HepG2 (cell line): ENCODE results near the gene TAF6L. TPM values are rescaled to one million over a fixed set of nuclear protein-coding genes. Genes with fewer than 3 reads are reported as not detected.

Experiments
- ATAC-seq: fragments of 200-7000 bp; cut with Tn5 transposase; 3 replicates; pipeline ENCODE4 v1.9.1; 2020; ENCODE audit warnings: mild to moderate bottlenecking, moderate library complexity
- BruUV-seq: library from RNA; stranded (reverse); fragments of 400-500 nt; replicated peaks from 2 replicates; lab custom pipeline; 2021; lab: Mats Ljungman, UMichigan
- CTCF ChIA-PET: fragments of 300-600 bp; formaldehyde crosslinking; extraction: SDS; loops from one replicate; lab custom pipeline; 2021; ENCODE audit warnings: low total read pairs, inconsistent platforms, low intra/inter-chr PET ratio; lab: Yijun Ruan, JAX
- POLR2A ChIA-PET: fragments of 350-600 bp; sonication (Branson Sonifier 250); formaldehyde crosslinking; loops from one replicate; lab custom pipeline; 2020; ENCODE audit warnings: antibody characterized with exemption, inconsistent platforms; lab: Yijun Ruan, JAX
- DNase-seq: peaks from one replicate; pipeline ENCODE4 v3.0.0-alpha.2; 2015; ENCODE audit warnings: low spot score
- FAIRE-seq: peaks from 3 replicates; lab custom pipeline; 2011; peaks lifted over from hg19 to GRCh38; lab: Jason Lieb, UNC
- H2AFZ ChIP-seq: one replicate; pipeline ENCODE4 v1.6.1; 2011; ENCODE audit warnings: low read length, inconsistent platforms
- H3K27ac ChIP-seq: fragments of 300-600 bp; 3 replicates; pipeline ENCODE4 v1.8.0; 2011; ENCODE audit warnings: mixed run types, mild to moderate bottlenecking, mixed read lengths, low read length, inconsistent platforms; ENCODE audit not compliant: insufficient read depth; ENCODE audit errors: extremely low read length
- H3K27me3 ChIP-seq, 2 experiments: fragments of 200-600 bp in 1 of 2; 2 replicates in 1 of 2; 3 replicates in 1 of 2; pipeline versions ENCODE4 v1.6.0 to v1.8.0; 2011; ENCODE audit warnings: low read length in 2 of 2, mild to moderate bottlenecking in 2 of 2, moderate library complexity in 2 of 2, inconsistent platforms in 1 of 2; ENCODE audit not compliant: insufficient read depth in 2 of 2, control insufficient read depth in 1 of 2
- H3K36me3 ChIP-seq, 2 experiments: fragments of 200-600 bp in 1 of 2; replicated peaks in 1 of 2; 2 replicates in 1 of 2; 3 replicates in 1 of 2; pipeline versions ENCODE4 v1.5.1 to v1.8.0; 2011; ENCODE audit warnings: low read length in 2 of 2, inconsistent platforms in 1 of 2; ENCODE audit not compliant: insufficient read depth in 2 of 2, control insufficient read depth in 1 of 2
- H3K4me1 ChIP-seq: 2 replicates; pipeline ENCODE4 v1.5.1; 2012; ENCODE audit warnings: low read length, inconsistent platforms; ENCODE audit not compliant: insufficient read depth
- H3K4me2 ChIP-seq: 2 replicates; pipeline ENCODE4 v1.6.0; 2011; ENCODE audit warnings: low read depth, low read length, inconsistent platforms
- H3K4me3 ChIP-seq, 3 experiments: fragments of 200-600 bp in 1 of 3; sonication (generic), shearing (Covaris generic) in 1 of 3; replicated peaks in 1 of 3; 2 replicates each; pipeline ENCODE4 v1.5.1; 2011 to 2016; ENCODE audit warnings: low read length in 3 of 3, inconsistent platforms in 2 of 3, low read depth in 2 of 3, mild to moderate bottlenecking in 2 of 3, control low read depth in 1 of 3, mixed read lengths in 1 of 3; ENCODE audit not compliant: insufficient read depth in 1 of 3
- H3K79me2 ChIP-seq: one replicate; pipeline ENCODE4 v1.6.1; 2011; ENCODE audit warnings: low read length, inconsistent platforms; ENCODE audit not compliant: insufficient read depth
- H3K9ac ChIP-seq: 2 replicates; pipeline ENCODE4 v1.6.0; 2011; ENCODE audit warnings: mild to moderate bottlenecking, low read depth, low read length, inconsistent platforms; ENCODE audit not compliant: insufficient read depth
- H3K9me3 ChIP-seq: 2 replicates; pipeline ENCODE4 v1.5.1; 2012; ENCODE audit warnings: mild to moderate bottlenecking, low read length
- H4K20me1 ChIP-seq: 2 replicates; pipeline ENCODE4 v1.6.0; 2011; ENCODE audit warnings: inconsistent platforms, mild to moderate bottlenecking, low read length, moderate library complexity; ENCODE audit not compliant: insufficient read depth
- CEBPB ChIP-seq: IDR thresholded peaks from 2 replicates; pipeline ENCODE4 v1.6.1; 2011; ENCODE audit warnings: low read depth, low read length, improper control_type of control experiment, borderline replicate concordance
- ETS1 ChIP-seq: sonication (generic); formaldehyde crosslinking; IDR thresholded peaks from 2 replicates; pipeline ENCODE4 v1.4.0; 2020; ENCODE audit warnings: missing genetic modification reagents
- KLF15 ChIP-seq: sonication (generic); formaldehyde crosslinking; IDR thresholded peaks from 2 replicates; pipeline ENCODE4 v1.8.1; 2023; ENCODE audit warnings: borderline replicate concordance, mild to moderate bottlenecking, inconsistent platforms, missing genetic modification reagents, mixed read lengths
- SMC3 ChIP-seq: IDR thresholded peaks from 2 replicates; pipeline ENCODE4 v1.6.1; 2011; ENCODE audit warnings: low read length, improper control_type of control experiment
- SSRP1 ChIP-seq: IDR thresholded peaks from 2 replicates; pipeline ENCODE4 v1.6.1; 2016; ENCODE audit warnings: control low read depth
- TEF ChIP-seq: sonication (generic); formaldehyde crosslinking; IDR thresholded peaks from 2 replicates; pipeline ENCODE4 v1.5.0; 2020; ENCODE audit warnings: missing genetic modification reagents
- ZNF441 ChIP-seq: sonication (generic); formaldehyde crosslinking; IDR thresholded peaks from 2 replicates; pipeline ENCODE4 v1.7.0; 2021; ENCODE audit warnings: missing genetic modification reagents, borderline replicate concordance
- ZNF629 ChIP-seq: sonication (generic); formaldehyde crosslinking; conservative IDR thresholded peaks from 2 replicates; pipeline ENCODE4 v1.5.0; 2020; ENCODE audit warnings: missing genetic modification reagents
- ZNF883 ChIP-seq: sonication (generic); formaldehyde crosslinking; IDR thresholded peaks from 2 replicates; pipeline ENCODE4 v1.5.1; 2020; ENCODE audit warnings: mild to moderate bottlenecking, missing genetic modification reagents; ENCODE audit errors: not compliant biosample characterization
- WGBS: methylation state at CpG from one replicate; pipeline ENCODE4 v1.1.6; 2017; ENCODE audit warnings: low lambda C conversion rate; 5-methylcytosine and 5-hydroxymethylcytosine counted together
- in situ Hi-C: cut with HindIII; loops from 2 replicates; pipeline ENCODE4 v1.10.0; 2017; ENCODE audit warnings: low pct_unique_long_range_greater_than_20kb; ENCODE audit not compliant: extremely low pct_ligation_motif_present
- intact Hi-C: fragments of 100-400 bp; cut with micrococcal nuclease; formaldehyde crosslinking; loops from one replicate; pipeline ENCODE4 v1.10.0; 2022; ENCODE audit not compliant: unreplicated experiment
- polyA plus RNA-seq, 8 experiments: library from polyadenylated mRNA; depleted of rRNA in 3 of 8; stranded (reverse) in 7 of 8; unstranded in 1 of 8; fragments of >200 nt; fragmentation: Illumina TruSeq in 4 of 8; extraction: Trizol in 4 of 8; gene quantifications; 2 replicates each; pipeline versions ENCODE4 v1.2.1 to v1.2.3, GENCODE V29; 2011 to 2016; ENCODE audit warnings: low read depth in 4 of 8, missing spikeins in 1 of 8, mixed read lengths in 1 of 8; ENCODE audit not compliant: insufficient read depth in 1 of 8
- total RNA-seq, 5 experiments: library from RNA; depleted of rRNA; stranded (reverse); fragments of >200 nt; fragmentation: Illumina TruSeq; extraction: Trizol; gene quantifications; 2 replicates each; pipeline ENCODE4 v1.2.3, GENCODE V29; 2016; ENCODE audit warnings: low read depth in 1 of 5
- TF ChIP-seq, protein P1 (sequence below): fragments of 450-650 bp; IDR thresholded peaks from 2 replicates; pipeline ENCODE4 v1.6.1; 2017
- TF ChIP-seq, protein P2 (sequence below): sonication (generic); formaldehyde crosslinking; IDR thresholded peaks from 2 replicates; pipeline ENCODE4 v1.8.0; 2022; ENCODE audit warnings: mild to moderate bottlenecking, missing genetic modification reagents, moderate library complexity
- TF ChIP-seq, protein P3 (sequence below): sonication (generic); formaldehyde crosslinking; IDR thresholded peaks from 2 replicates; pipeline ENCODE4 v1.4.0; 2020; ENCODE audit warnings: missing genetic modification reagents
- TF ChIP-seq, protein P4 (sequence below): sonication (generic); formaldehyde crosslinking; IDR thresholded peaks from 2 replicates; pipeline ENCODE4 v1.4.0; 2020; ENCODE audit warnings: mild to moderate bottlenecking, missing genetic modification reagents

Gene TAF6L
- total and polyA plus RNA-seq, 2 of the 13 experiments (the other 11 are each of a cell fraction or from before 2014, with no cell fraction given): 12.6 to 19.4 TPM

DNA sequence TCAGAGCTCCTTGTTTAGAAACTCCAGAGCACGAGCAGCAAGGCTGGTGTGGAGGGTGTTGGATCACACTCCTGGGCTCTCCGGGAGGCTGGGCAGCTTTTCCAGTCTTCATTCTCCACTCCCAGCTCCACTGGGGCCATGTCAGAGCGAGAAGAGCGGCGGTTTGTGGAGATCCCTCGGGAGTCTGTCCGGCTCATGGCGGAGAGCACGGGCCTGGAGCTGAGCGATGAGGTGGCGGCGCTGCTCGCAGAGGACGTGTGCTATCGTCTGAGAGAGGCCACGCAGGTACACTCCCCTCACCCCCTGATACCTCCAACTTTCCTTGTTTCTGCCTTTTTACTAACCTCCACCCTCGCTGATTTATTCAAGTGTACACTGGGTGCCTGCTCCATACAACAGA is 4.5 kb downstream of the TAF6L start:
- in situ Hi-C loops: no loop called here
- ATAC-seq (no peak), FAIRE-seq (no peak), DNase-seq (no peak)
- Histone ChIP-seq H3K79me2 (peaks cover 10% of the 10 kb centered on the region), H3K4me3 (no peak overlapping the region), H3K4me1 (peaks cover 13% of the 10 kb centered on the region), H3K36me3 (peaks cover 10 to 33% of the 10 kb centered on the region in 2 experiments), H3K27me3 (no peaks in the 10 kb centered on the region; a peak in 1 of 5 replicates), H3K9ac (no peak overlapping the region), H3K4me2 (no peak overlapping the region), H2AFZ (no peak overlapping the region), H3K27ac (no peak overlapping the region), H4K20me1 (no peaks in the 10 kb centered on the region), H3K9me3 (no peaks in the 10 kb centered on the region)
- 98% methylated on average over 17 of the region's 17 CpGs for WGBS
- TF ChIP-seq SSRP1 (no peak), ZNF629 (CRISPR knock-in tag) (no peak), TEF (CRISPR knock-in tag) (no peak)
- TF ChIP-seq, protein P1, sequence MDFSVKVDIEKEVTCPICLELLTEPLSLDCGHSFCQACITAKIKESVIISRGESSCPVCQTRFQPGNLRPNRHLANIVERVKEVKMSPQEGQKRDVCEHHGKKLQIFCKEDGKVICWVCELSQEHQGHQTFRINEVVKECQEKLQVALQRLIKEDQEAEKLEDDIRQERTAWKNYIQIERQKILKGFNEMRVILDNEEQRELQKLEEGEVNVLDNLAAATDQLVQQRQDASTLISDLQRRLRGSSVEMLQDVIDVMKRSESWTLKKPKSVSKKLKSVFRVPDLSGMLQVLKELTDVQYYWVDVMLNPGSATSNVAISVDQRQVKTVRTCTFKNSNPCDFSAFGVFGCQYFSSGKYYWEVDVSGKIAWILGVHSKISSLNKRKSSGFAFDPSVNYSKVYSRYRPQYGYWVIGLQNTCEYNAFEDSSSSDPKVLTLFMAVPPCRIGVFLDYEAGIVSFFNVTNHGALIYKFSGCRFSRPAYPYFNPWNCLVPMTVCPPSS: no peak
- TF ChIP-seq, protein P2, sequence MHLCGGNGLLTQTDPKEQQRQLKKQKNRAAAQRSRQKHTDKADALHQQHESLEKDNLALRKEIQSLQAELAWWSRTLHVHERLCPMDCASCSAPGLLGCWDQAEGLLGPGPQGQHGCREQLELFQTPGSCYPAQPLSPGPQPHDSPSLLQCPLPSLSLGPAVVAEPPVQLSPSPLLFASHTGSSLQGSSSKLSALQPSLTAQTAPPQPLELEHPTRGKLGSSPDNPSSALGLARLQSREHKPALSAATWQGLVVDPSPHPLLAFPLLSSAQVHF (CRISPR knock-in tag): no peak
- intact Hi-C loops: no loop called here
- POLR2A ChIA-PET: interaction anchor here (1.1 to 1.6 kb wide), 2 partner anchors 22 to 57 kb away, joined by 4 read pairs; partner anchors contain the start of gene ZBTB3
- CTCF ChIA-PET: no interaction called here
- BruUV-seq: no TSS peak

DNA sequence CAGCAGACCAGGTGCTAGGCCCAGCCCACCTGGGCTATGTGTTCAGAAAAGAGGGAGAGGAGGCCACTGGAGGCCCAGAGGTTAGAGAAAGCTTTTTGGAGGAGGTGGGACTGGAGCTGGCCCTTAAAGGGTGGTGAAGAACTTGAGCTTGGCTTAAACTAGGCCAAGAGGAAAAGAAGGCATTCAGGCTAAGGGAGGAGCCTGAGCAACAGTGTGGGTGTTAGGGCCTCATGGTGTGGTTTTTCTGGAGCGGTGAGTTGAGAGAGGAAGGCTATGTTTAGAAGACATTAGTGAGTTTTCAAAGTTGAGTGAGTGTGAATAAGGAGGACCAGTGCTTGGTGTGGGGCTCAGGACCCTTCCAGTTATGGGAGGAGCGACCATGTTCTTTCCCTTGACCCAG is 6.2 kb downstream of the TAF6L start:
- no peak overlapping the region for H3K4me2 ChIP-seq
- no peak overlapping the region for H2AFZ ChIP-seq
- POLR2A ChIA-PET: no interaction called here
- H3K27me3 ChIP-seq: no peaks in the 10 kb centered on the region
- BruUV-seq: no TSS peak
- ATAC-seq (no peak), FAIRE-seq (no peak), DNase-seq (no peak)
- peaks cover 4% of the 10 kb centered on the region for H3K79me2 ChIP-seq
- H4K20me1 ChIP-seq: no peaks in the 10 kb centered on the region
- H3K9ac ChIP-seq: no peak overlapping the region
- peaks cover 15 to 41% of the 10 kb centered on the region in 2 experiments for H3K36me3 ChIP-seq
- H3K9me3 ChIP-seq: no peaks in the 10 kb centered on the region
- peaks cover 3% of the 10 kb centered on the region; the same call in 1 of the 2 replicates for H3K4me1 ChIP-seq
- in situ Hi-C loops: no loop called here
- no peak overlapping the region for H3K27ac ChIP-seq
- no peak overlapping the region for H3K4me3 ChIP-seq
- intact Hi-C loops: no loop called here
- CTCF ChIA-PET: no interaction called here
- 100% methylated on average over 2 of the region's 2 CpGs for WGBS
- TF ChIP-seq, protein P3, sequence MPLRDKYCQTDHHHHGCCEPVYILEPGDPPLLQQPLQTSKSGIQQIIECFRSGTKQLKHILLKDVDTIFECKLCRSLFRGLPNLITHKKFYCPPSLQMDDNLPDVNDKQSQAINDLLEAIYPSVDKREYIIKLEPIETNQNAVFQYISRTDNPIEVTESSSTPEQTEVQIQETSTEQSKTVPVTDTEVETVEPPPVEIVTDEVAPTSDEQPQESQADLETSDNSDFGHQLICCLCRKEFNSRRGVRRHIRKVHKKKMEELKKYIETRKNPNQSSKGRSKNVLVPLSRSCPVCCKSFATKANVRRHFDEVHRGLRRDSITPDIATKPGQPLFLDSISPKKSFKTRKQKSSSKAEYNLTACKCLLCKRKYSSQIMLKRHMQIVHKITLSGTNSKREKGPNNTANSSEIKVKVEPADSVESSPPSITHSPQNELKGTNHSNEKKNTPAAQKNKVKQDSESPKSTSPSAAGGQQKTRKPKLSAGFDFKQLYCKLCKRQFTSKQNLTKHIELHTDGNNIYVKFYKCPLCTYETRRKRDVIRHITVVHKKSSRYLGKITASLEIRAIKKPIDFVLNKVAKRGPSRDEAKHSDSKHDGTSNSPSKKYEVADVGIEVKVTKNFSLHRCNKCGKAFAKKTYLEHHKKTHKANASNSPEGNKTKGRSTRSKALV (CRISPR knock-in tag): no peak
- TF ChIP-seq ZNF441 (CRISPR knock-in tag): no peak
- no peak for TF ChIP-seq KLF15 (CRISPR knock-in tag)
- no peak for TF ChIP-seq SMC3
- TF ChIP-seq ETS1 (CRISPR knock-in tag): no peak
- TF ChIP-seq, protein P4, sequence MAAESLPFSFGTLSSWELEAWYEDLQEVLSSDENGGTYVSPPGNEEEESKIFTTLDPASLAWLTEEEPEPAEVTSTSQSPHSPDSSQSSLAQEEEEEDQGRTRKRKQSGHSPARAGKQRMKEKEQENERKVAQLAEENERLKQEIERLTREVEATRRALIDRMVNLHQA (CRISPR knock-in tag): no peak
- TF ChIP-seq ZNF883 (CRISPR knock-in tag): no peak
- TF ChIP-seq CEBPB: no peak
